Activated CD4-positive, alpha-beta T cell treated with anti-CD3 and anti-CD28 coated beads, Interleukin-2, amount 50 U/mL, for 4 hours (primary cell): ENCODE data around the gene AKNA.

Experiments
- DNase-seq, 2 experiments: peaks; one replicate each; pipeline ENCODE4 v3.0.0-alpha.2; 2020

The AKNA gene

GRCh38 chr9:114413861-114414301 lies 26.1 kb upstream of the AKNA start:
- no peak for DNase-seq

GRCh38 chr9:114412048-114412683 lies 24.4 kb upstream of the AKNA start:
- DNase-seq: no peak

DNA sequence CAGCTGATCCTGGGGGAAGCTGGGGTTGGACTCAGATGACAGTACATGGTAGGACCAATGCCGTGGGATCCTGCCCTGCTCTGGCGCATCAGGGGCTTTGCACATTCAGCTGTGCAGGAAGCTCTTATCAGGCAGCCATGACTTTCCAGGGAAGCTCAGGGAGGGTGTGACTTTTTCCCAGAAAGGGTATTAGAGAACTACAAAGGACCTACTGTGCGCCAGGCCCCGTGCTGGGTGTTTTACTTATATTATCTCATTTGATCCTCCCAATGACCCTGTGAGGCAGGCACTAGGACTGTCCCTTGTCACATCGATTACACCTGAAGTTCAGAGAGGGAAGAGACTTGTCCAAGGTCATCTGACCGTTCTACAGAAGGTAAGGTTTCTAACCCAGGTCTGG lies 23.7 kb upstream of the AKNA start:
- no peak for DNase-seq

DNA sequence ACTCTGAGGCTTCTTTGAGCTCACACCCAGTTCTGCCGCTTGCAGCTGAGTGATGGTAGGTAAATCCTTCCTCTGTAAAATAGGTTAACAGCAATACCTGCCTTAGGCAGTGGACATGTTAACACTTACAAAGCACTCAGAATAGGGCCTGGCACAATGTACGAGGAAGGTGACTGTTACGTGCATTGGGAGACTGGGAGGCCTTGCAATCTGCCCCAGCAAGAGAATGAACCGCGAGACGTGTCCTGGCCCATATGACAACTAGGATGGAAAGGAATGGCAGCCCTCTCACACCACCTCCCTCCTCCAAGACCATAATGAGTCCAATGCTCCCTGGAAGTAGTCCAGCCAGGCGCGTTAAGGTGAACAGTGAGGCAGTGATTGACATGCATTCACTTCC lies 23.1 kb upstream of the AKNA start:
- no peak for DNase-seq

DNA sequence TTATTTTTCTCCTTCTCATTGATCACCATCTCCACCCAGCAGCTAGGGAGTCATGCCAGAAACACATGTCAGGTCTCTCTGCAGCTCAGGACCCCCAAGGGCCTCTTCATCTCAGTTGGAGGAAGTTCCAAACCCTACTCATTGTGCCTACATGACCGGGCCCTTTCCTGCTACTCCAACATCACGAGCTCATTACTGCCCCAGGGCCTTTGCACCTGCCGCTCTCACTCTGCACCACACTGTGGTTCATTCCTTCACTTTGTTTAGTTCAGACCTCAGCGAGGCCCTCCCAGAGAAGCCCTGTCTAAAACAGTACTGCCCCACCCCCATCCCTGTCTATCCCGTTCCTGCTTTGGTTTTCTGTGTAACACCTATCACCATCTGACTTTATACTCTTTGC lies 22.1 kb upstream of the AKNA start:
- no peak for DNase-seq

DNA sequence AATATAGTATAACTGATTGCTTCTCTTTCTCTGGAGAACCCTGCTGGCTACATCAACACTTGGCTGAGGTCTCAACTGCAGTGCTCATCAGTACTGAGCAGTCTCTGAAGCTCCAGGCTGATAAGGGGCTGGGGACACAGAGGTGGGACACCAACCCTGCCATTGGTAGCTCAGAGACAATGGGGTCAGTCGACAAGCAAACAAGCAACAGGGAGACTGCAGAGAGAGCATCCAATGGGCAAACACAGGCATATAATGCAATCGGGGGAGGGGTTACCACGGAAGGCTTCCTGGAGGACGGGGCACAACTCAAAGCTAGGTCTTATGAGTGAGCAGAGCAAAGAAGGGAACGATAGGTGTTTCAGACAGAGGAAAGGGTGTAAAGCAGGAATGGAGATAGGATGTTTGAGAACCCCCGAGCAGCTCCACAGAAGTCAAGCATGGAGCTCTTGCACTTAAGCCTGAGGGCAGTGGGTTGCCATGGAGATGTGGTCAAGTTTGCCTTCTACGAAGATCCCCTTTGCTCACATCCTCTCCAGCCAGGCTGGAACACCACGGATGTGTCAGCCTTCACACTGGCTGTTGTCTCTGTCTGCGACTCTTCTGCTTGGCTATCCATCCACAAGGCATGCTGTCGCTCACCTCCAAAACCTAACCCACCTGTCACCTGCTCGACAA lies 21.5 kb upstream of the AKNA start:
- no peak for DNase-seq

DNA sequence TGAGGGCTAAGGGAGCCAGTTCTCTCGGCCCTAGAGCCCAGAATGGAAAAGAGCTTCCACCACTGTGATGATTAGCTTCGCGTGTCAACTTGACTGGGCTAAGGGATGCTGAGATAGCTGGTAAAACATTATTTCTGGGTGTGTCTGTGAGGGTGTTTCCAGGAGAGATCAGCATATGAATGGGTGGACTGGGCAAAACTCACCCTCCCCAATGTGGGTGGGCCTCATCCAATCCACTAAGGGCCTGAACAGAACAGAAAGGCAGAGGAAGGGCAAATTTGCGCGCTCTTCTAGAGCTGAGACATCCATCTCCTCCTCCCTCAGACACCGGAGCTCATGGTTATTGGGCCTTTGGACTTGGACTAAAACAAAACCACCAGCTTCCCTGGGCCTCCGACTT lies 20.9 kb upstream of the AKNA start:
- DNase-seq: no peak

DNA sequence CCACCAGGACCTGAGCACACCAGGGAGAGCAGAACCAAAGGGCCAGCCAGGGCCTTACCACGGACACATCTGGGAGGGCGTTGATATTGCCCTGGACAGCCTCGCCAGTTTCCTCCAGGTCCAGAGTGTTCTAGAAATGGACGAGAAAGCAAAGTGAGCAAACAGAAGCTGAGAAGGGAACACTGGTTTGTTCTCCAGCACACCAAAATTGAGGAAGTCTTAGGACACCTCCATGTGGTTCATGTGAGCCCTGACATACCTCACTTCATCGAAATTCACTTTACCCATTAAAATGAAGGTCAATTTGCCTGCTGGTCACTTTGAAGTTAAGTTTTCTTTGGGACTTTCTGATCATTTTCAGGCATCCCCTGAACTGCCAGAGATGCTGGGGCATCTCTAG lies 20.1 kb upstream of the AKNA start:
- no peak for DNase-seq

GRCh38 chr9:114406441-114406840 lies 18.7 kb upstream of the AKNA start:
- no peak for DNase-seq

- DNase-seq: peak; percentile 76 to 77
Measured at GRCh38 chr9:114405294-114406034, 17.7 kb upstream of the AKNA start.

DNA sequence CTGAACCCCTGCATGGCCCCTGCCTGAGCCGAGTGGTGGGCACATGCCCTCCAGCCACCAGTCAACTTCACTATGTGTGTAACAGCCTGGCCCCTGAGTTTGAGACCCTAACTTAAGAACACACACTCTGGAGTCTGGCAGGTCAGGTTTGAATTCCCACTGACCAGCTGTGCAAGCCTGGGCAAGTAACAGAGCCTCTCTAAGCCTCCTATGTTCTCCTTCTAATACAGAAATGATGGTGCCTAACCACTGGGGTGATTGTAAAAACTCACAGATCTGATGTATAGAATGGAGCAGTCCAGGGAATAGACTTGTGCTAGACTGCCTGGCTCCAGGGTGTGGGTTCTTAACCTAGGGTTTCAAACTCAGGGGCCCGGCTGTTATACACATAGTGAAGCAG lies 16.7 kb upstream of the AKNA start:
- DNase-seq: no peak

DNA sequence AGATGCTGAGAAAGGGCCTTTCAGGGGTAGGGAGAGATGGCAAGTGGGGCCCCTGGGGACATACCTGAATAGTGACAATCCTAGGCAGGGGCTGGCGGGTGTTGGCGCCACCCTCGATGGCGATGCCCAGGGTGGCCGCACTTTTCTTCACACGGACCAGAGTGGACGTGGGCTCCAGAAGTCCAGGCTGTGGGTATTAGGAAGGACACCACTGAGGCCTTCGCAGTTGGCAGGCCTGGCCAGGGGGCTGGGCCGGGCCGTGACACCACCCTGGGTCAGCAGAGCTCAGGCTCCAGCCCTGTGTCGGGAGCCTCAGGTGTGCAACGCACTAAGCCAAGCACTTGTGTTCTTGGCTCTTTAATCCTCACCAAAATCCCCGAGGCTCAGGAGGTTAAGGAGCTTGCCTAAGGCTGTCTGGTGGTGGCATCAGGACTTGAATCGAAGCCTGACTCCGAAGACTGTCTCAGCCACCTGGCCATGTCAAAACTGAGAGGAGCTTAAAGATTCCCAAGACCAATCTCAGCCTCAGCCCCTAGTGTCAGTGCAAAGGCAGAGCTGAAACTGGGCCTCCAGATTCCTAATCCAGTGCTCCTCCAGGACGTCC lies 15.5 kb upstream of the AKNA start:
- no peak for DNase-seq

DNA sequence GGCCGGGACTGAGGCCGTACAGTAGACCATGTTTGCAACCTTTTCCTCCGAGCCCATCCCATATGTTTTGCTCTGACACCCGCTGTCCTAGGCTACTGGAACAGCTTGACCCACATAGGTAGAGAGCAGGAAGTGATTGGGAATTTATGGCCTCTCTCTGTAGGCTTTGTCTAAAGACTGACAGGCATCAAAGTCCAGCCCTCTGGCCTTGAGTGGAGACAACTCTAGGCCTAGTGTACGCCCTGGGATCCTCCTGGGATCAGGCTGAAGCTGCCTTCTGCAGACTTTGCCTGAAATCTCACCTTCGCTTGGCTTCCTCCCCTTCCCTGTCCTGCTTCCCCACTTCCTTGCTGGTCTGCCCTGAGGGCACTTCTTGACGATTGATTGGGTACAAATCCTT lies 13.6 kb upstream of the AKNA start:
- no peak for DNase-seq

GRCh38 chr9:114400772-114401171 lies 13.0 kb upstream of the AKNA start:
- no peak for DNase-seq

- DNase-seq: no peak
Measured at GRCh38 chr9:114400219-114400618, 12.4 kb upstream of the AKNA start.

DNA sequence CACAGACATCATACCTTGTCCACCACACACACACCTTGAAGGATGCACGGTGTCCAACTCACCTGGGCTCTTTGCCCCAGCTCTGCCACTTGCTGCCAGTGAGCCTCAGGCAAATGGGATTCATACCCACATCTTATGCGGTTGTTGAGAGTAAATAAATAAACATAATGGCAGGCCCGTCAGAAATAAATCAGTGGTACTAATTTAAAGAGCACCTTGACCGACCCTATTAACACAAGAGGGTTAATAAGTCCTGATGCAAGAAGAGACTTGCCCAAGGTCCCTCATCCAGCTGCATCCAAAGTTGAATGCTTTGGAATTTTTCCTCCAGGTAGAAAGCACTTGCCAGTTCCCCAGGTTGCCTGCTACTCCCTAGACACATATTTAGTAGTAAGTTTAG lies 11.6 kb upstream of the AKNA start:
- DNase-seq: no peak

- peak; percentile 94 to 95 for DNase-seq
Measured at GRCh38 chr9:114397848-114398605, 10.2 kb upstream of the AKNA start.

DNA sequence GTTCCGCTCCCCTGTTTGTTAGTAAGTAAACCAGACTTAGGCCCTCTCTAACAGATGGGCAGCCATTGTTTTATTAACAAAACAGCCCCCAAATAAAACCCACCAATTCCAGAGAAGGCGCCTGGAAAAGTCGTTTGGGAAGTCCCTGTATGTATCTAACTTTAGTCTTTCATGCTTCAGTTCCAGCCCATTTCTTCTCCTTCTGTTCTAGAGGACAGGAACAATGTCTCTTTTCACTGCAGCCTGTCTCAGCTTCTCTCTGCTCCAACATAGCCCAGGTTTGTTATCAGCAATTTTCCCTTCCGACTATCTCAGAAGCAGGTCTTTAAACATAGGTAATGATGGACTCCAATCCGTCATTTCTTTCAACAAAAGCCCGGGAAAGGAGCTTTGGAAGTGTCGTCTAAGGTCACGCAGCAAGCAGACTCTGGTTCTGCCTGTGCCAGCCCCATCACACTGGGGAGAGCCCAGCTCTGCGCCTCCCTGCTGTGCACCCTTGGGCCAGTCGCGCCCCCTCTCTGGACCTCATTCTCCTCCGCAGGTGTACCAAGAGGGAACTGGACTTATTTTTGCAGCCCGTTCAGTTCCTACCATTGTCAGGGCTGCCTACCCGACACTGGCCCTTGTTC lies 9.6 kb upstream of the AKNA start:
- no peak for DNase-seq

GRCh38 chr9:114396558-114397218 lies 8.9 kb upstream of the AKNA start:
- DNase-seq: no peak

- DNase-seq: no peak
Measured at GRCh38 chr9:114395768-114396167, 8.0 kb upstream of the AKNA start.

GRCh38 chr9:114395334-114395617 lies 7.5 kb upstream of the AKNA start:
- DNase-seq: no peak
